IMR-90 (cell line): ENCODE data around the gene STK10. TPM values are rescaled to one million over a fixed set of nuclear protein-coding genes. Genes with fewer than 3 reads are reported as not detected.

Experiments used
- ATAC-seq: fragments of 200-7000 bp; cut with Tn5 transposase; 2 replicates; pipeline ENCODE4 v1.9.1; 2020; ENCODE audit warnings: low read depth, mild to moderate bottlenecking, moderate library complexity
- BruUV-seq: library from RNA; stranded (reverse); fragments of 400-500 nt; replicated peaks from 2 replicates; lab custom pipeline; 2021; lab: Mats Ljungman, UMichigan
- CTCF ChIA-PET: fragments of 300-600 bp; formaldehyde crosslinking; extraction: SDS; loops from one replicate; lab custom pipeline; 2021; ENCODE audit warnings: antibody characterized with exemption; lab: Yijun Ruan, JAX
- POLR2A ChIA-PET: fragments of 300-600 bp; sonication (Branson Sonifier 250); formaldehyde crosslinking; loops from one replicate; lab custom pipeline; 2022; ENCODE audit warnings: antibody characterized with exemption; ENCODE audit not compliant: unreplicated experiment; lab: Charles Lee
- DNase-seq: peaks from one replicate; pipeline ENCODE4 v3.0.0; 2013
- H2AFZ ChIP-seq: replicated peaks from 2 replicates; pipeline ENCODE3; 2013; ENCODE audit warnings: low read length, mild to moderate bottlenecking; ENCODE audit not compliant: poor library complexity
- H2AK5ac ChIP-seq: 2 replicates; pipeline ENCODE4 v1.6.1; 2013; ENCODE audit warnings: low read depth, low read length, inconsistent platforms
- H2AK9ac ChIP-seq: replicated peaks from 2 replicates; pipeline ENCODE3; 2013; ENCODE audit warnings: mild to moderate bottlenecking, low read depth, low read length, moderate library complexity; ENCODE audit not compliant: poor library complexity
- H2BK120ac ChIP-seq: 2 replicates; pipeline ENCODE4 v1.6.1; 2013; ENCODE audit warnings: low read depth, low read length, inconsistent platforms
- H2BK15ac ChIP-seq: 3 replicates; pipeline ENCODE4 v1.6.1; 2013; ENCODE audit warnings: low read depth, low read length, inconsistent platforms
- H2BK20ac ChIP-seq: 2 replicates; pipeline ENCODE4 v1.6.1; 2013; ENCODE audit warnings: low read depth, mild to moderate bottlenecking, inconsistent platforms, low read length, moderate library complexity
- H2BK5ac ChIP-seq: 2 replicates; pipeline ENCODE4 v1.6.1; 2013; ENCODE audit warnings: mild to moderate bottlenecking, low read depth, low read length, inconsistent platforms; ENCODE audit not compliant: poor library complexity, severe bottlenecking
- H3K14ac ChIP-seq: replicated peaks from 2 replicates; pipeline ENCODE4 v1.6.1; 2013; ENCODE audit warnings: low read depth, low read length, inconsistent platforms
- H3K18ac ChIP-seq: 2 replicates; pipeline ENCODE4 v1.6.1; 2013; ENCODE audit warnings: low read depth, low read length, control low read depth
- H3K23ac ChIP-seq: 2 replicates; pipeline ENCODE4 v1.6.1; 2013; ENCODE audit warnings: low read depth, low read length, inconsistent platforms
- H3K27ac ChIP-seq: 2 replicates; pipeline ENCODE4 v1.5.1; 2013; ENCODE audit warnings: mild to moderate bottlenecking, control low read depth, low read length; ENCODE audit not compliant: insufficient read depth
- H3K27me3 ChIP-seq: 2 replicates; pipeline ENCODE4 v1.6.1; 2013; ENCODE audit warnings: low read length; ENCODE audit not compliant: control insufficient read depth, insufficient read depth
- H3K36me3 ChIP-seq: 2 replicates; pipeline ENCODE4 v1.6.1; 2013; ENCODE audit warnings: low read length, mixed read lengths; ENCODE audit not compliant: control insufficient read depth, insufficient read depth
- H3K4ac ChIP-seq: 2 replicates; pipeline ENCODE4 v1.6.1; 2013; ENCODE audit warnings: low read depth, low read length, inconsistent platforms
- H3K4me1 ChIP-seq: 2 replicates; pipeline ENCODE4 v1.6.1; 2013; ENCODE audit warnings: low read length, mixed read lengths; ENCODE audit not compliant: control insufficient read depth, insufficient read depth
- H3K4me2 ChIP-seq: 2 replicates; pipeline ENCODE4 v1.6.1; 2013; ENCODE audit warnings: low read depth, mild to moderate bottlenecking, control low read depth, low read length, moderate library complexity
- H3K4me3 ChIP-seq: 2 replicates; pipeline ENCODE4 v1.5.1; 2013; ENCODE audit warnings: low read depth, mild to moderate bottlenecking, control low read depth, low read length, moderate library complexity; ENCODE audit not compliant: insufficient read depth
- H3K56ac ChIP-seq: 2 replicates; pipeline ENCODE4 v1.6.1; 2013; ENCODE audit warnings: low read length, inconsistent platforms; ENCODE audit not compliant: insufficient read depth; ENCODE audit errors: extremely low read depth
- H3K79me1 ChIP-seq, 2 experiments: 2 replicates each; pipeline ENCODE4 v1.6.1; 2013; ENCODE audit warnings: low read length in 2 of 2, inconsistent platforms in 1 of 2, low read depth in 1 of 2
- H3K9ac ChIP-seq: 2 replicates; pipeline ENCODE4 v1.6.1; 2013; ENCODE audit warnings: low read depth, low read length, control low read depth
- H3K9me1 ChIP-seq: 2 replicates; pipeline ENCODE4 v1.6.1; 2013; ENCODE audit warnings: low read length, inconsistent platforms; ENCODE audit not compliant: insufficient read depth
- H3K9me3 ChIP-seq: 2 replicates; pipeline ENCODE4 v1.6.1; 2013; ENCODE audit warnings: low read length; ENCODE audit not compliant: control insufficient read depth, insufficient read depth
- H4K20me1 ChIP-seq: 2 replicates; pipeline ENCODE4 v1.6.1; 2013; ENCODE audit warnings: low read length, inconsistent platforms; ENCODE audit not compliant: insufficient read depth
- H4K5ac ChIP-seq: 2 replicates; pipeline ENCODE4 v1.6.1; 2013; ENCODE audit warnings: mild to moderate bottlenecking, low read depth, low read length, control low read depth
- H4K8ac ChIP-seq, 2 experiments: 2 replicates each; pipeline ENCODE4 v1.6.1; 2013; ENCODE audit warnings: low read depth in 2 of 2, low read length in 2 of 2, control low read depth in 1 of 2, inconsistent platforms in 1 of 2
- H4K91ac ChIP-seq: 2 replicates; pipeline ENCODE4 v1.6.1; 2013; ENCODE audit warnings: low read depth, low read length, inconsistent platforms; ENCODE audit not compliant: insufficient read depth
- BHLHE40 ChIP-seq: fragments of 150-350 bp; IDR thresholded peaks from 2 replicates; pipeline ENCODE4 v1.6.1; 2016; ENCODE audit warnings: mild to moderate bottlenecking, low read depth, low read length
- CEBPB ChIP-seq: IDR thresholded peaks from 2 replicates; pipeline ENCODE4 v1.6.1; 2012; ENCODE audit warnings: low read depth, low read length, improper control_type of control experiment
- WGBS, 2 experiments: methylation state at CpG; one replicate each; pipeline versions ENCODE4 v1.1.5 to v1.1.7; 2013; ENCODE audit warnings: missing lambda C conversion rate in 2 of 2; ENCODE audit not compliant: insufficient read length in 1 of 2; ENCODE audit errors: extremely low coverage in 2 of 2; 5-methylcytosine and 5-hydroxymethylcytosine counted together
- dilution Hi-C: fragments of 300-500 bp; cut with HindIII; formaldehyde crosslinking; loops from one replicate; pipeline ENCODE4 v1.14.3; 2018; ENCODE audit warnings: low sequenced_read_pairs; ENCODE audit not compliant: unreplicated experiment
- in situ Hi-C: fragments of 300-500 bp; cut with MboI; formaldehyde crosslinking; loops from 3 replicates; pipeline ENCODE4 v1.14.3; 2019; ENCODE audit warnings: low sequenced_read_pairs, inconsistent platforms, mixed read lengths
- intact Hi-C: fragments of 100-400 bp; cut with micrococcal nuclease; formaldehyde crosslinking; loops from 2 replicates; pipeline ENCODE4 v1.10.0; 2022
- polyA plus RNA-seq, 3 experiments: library from polyadenylated mRNA; depleted of rRNA; stranded (reverse); fragments of >200 nt; gene quantifications; 2 replicates each; pipeline ENCODE4 v1.2.3, GENCODE V29; 2012; ENCODE audit warnings: low replicate concordance in 1 of 3
- total RNA-seq: library from RNA; depleted of rRNA; stranded (reverse); fragments of >200 nt; gene quantifications from 2 replicates; pipeline ENCODE4 v1.2.3, GENCODE V29; 2012
- TF ChIP-seq, protein P1 (sequence below): fragments of 150-350 bp; IDR thresholded peaks from 2 replicates; pipeline ENCODE4 v1.6.1; 2016; ENCODE audit warnings: low read depth, mild to moderate bottlenecking, low read length, moderate library complexity, borderline replicate concordance

Gene STK10
- total and polyA plus RNA-seq, 2 of the 4 experiments (the other 2 are of a cell fraction), result 15.4 to 18.5 TPM

DNA sequence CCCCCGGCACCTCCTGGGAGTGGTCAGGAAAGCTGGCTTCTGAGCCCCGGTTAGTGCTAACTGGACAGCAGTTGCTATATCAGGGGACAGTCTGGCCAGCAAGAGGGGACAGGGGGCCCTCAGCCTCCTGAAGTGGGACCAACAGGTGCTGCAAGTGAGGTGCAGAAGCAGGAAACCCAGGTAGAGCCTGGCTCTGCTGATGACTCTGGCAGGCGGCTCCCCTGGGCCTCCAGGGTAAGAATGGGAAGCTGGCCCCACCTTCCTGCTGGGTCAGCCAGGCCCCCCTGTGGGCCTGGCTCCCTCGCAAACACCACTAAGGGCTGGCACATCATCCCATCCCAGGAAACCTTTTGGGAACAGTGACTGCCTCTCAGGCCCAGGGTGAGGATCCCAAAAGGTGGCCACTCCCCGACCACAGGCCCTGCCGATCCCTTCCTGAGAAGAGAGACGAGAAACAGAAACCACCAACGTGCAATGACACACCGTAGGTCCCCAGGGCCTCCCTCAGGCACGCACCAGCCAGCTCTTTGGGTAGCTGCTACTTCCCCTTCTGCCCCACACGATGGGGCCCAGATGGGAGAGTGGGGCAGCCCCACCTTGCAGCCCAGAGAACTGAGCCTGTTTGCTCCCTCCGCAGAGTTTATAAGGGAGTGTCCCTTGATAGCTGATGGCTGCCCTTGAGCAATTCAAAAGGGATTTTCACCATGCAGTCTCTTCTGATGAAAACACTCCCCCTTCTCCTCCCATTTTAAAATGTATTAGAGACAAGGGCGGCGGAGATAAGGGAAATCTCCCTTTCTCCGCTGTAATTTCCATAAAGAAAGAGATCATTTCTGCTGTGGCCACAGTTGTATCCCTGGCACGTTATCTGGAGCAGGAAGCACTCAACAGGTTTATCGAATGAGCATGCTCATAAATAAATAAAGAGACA lies 76.8 kb downstream of the STK10 start:
- Histone ChIP-seq H2AK5ac (peak overlapping the region; percentile 60), H4K5ac (peak overlapping the region; percentile 70), H3K4me1 (peaks cover 21% of the 10 kb centered on the region), H3K14ac (peak overlapping the region; percentile 53; the same call in 1 of the 2 replicates), H4K91ac (peak overlapping the region; percentile 50), H3K27ac (peak overlapping the region; percentile 83), H3K36me3 (peaks cover 8% of the 10 kb centered on the region; the same call in 1 of the 2 replicates), H3K18ac (peak overlapping the region; percentile 66), H2BK120ac (peak overlapping the region; percentile 63), H3K9me1 (no peaks in the 10 kb centered on the region), H3K4me2 (peak overlapping the region; percentile 60), H2BK5ac (peak overlapping the region; percentile 74), H3K23ac (peak overlapping the region; percentile 11; the same call in 1 of the 2 replicates), H3K56ac (no peak overlapping the region; the same call in 1 of the 2 replicates), H3K27me3 (no peaks in the 10 kb centered on the region), H3K9ac (peak overlapping the region; percentile 21), H3K4ac (peak overlapping the region; percentile 78), H4K8ac (peak overlapping the region; percentile 1 to 85; a peak in 3 of 4 replicates), H3K9me3 (no peaks in the 10 kb centered on the region), H3K79me1 (peaks cover 3 to 45% of the 10 kb centered on the region in 2 experiments; a peak in 3 of 4 replicates), H2AK9ac (peak overlapping the region; percentile 89), H4K20me1 (no peaks in the 10 kb centered on the region), H3K4me3 (peak overlapping the region; percentile 11; the same call in 1 of the 2 replicates), H2AFZ (peak overlapping the region; percentile 77), H2BK15ac (peak overlapping the region; percentile 15; the same call in 1 of the 3 replicates), H2BK20ac (peak overlapping the region; percentile 52)
- in situ Hi-C loops, result no loop called here
- ATAC-seq, result peak; percentile 37
- WGBS, 2 experiments, result 69% methylated on average over 5 of the region's 17 CpGs; no CpG with 5 or more reads in 1 of the 2 experiments
- no TSS peak for BruUV-seq
- peak; percentile 56 for DNase-seq
- TF ChIP-seq, protein P1, sequence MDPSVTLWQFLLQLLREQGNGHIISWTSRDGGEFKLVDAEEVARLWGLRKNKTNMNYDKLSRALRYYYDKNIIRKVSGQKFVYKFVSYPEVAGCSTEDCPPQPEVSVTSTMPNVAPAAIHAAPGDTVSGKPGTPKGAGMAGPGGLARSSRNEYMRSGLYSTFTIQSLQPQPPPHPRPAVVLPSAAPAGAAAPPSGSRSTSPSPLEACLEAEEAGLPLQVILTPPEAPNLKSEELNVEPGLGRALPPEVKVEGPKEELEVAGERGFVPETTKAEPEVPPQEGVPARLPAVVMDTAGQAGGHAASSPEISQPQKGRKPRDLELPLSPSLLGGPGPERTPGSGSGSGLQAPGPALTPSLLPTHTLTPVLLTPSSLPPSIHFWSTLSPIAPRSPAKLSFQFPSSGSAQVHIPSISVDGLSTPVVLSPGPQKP, result no peak
- TF ChIP-seq CEBPB (0 out of 2 replicates have a peak, but pooled peaks have one; percentile 17), BHLHE40 (peak; percentile 19; the same call in 1 of the 2 replicates)
- intact Hi-C loops, result no loop called here
- CTCF ChIA-PET, result interaction anchor here (0.5 kb wide), 1 partner anchor 45 kb away, joined by 4 read pairs; no protein-coding TSS in a partner anchor
- dilution Hi-C loops, result no loop called here
- POLR2A ChIA-PET, result no interaction called here
